Neural cell (in vitro differentiated cells): ENCODE measurements around the gene NCOR1. TPM values are rescaled to one million over a fixed set of nuclear protein-coding genes. Genes with fewer than 3 reads are reported as not detected.

Experiments
- H2AFZ ChIP-seq: fragments of 200-600, 300-800 bp; sonication (generic), shearing (Covaris generic); 2 replicates; pipeline ENCODE4 v1.6.0; 2014; ENCODE audit warnings: low read depth, mild to moderate bottlenecking, antibody characterized with exemption, low read length, moderate library complexity
- H3F3A ChIP-seq: fragments of 200-600 bp; shearing (Covaris generic); 2 replicates; pipeline ENCODE4 v1.6.1; 2016; ENCODE audit warnings: mild to moderate bottlenecking, moderate library complexity, mixed read lengths, antibody characterized with exemption, low read length; ENCODE audit not compliant: insufficient read depth, poor library complexity, severe bottlenecking
- H3K27ac ChIP-seq: fragments of 200-600, 300-800 bp; sonication (generic), shearing (Covaris generic); 2 replicates; pipeline ENCODE4 v1.5.1; 2014; ENCODE audit warnings: mild to moderate bottlenecking, low read length, moderate library complexity
- H3K27me3 ChIP-seq: fragments of 300-800, 200-600 bp; sonication (generic), shearing (Covaris generic); 2 replicates; pipeline ENCODE4 v1.6.0; 2014; ENCODE audit warnings: mild to moderate bottlenecking, low read depth, low read length, moderate library complexity; ENCODE audit not compliant: insufficient read depth
- H3K36me3 ChIP-seq: fragments of 300-800, 200-600 bp; sonication (generic), shearing (Covaris generic); 2 replicates; pipeline ENCODE4 v1.5.1; 2014; ENCODE audit warnings: mild to moderate bottlenecking, antibody characterized with exemption, low read length, moderate library complexity; ENCODE audit not compliant: insufficient read depth
- H3K4me2 ChIP-seq: fragments of 300-800, 200-600 bp; sonication (generic), shearing (Covaris generic); 2 replicates; pipeline ENCODE4 v1.6.0; 2014; ENCODE audit warnings: mild to moderate bottlenecking, low read length
- H3K4me3 ChIP-seq: fragments of 300-800, 200-600 bp; sonication (generic), shearing (Covaris generic); 2 replicates; pipeline ENCODE4 v1.5.1; 2014; ENCODE audit warnings: mild to moderate bottlenecking, low read length, moderate library complexity
- H3K79me2 ChIP-seq: fragments of 200-600 bp; shearing (Covaris generic); replicated peaks from 2 replicates; pipeline ENCODE4 v1.6.0; 2014; ENCODE audit warnings: mild to moderate bottlenecking, low read length, moderate library complexity; ENCODE audit not compliant: insufficient read depth
- H3K9ac ChIP-seq: fragments of 300-800, 200-600 bp; sonication (generic), shearing (Covaris generic); 2 replicates; pipeline ENCODE4 v1.6.1; 2016; ENCODE audit warnings: mild to moderate bottlenecking, low read length, mixed read lengths
- H3K9me2 ChIP-seq: fragments of 200-600 bp; shearing (Covaris generic); 2 replicates; pipeline ENCODE4 v1.6.1; 2016; ENCODE audit warnings: mild to moderate bottlenecking, low read length, mixed read lengths; ENCODE audit not compliant: insufficient read depth
- H3K9me3 ChIP-seq: fragments of 200-600, 300-800 bp; sonication (generic), shearing (Covaris generic); 2 replicates; pipeline ENCODE4 v1.6.1; 2016; ENCODE audit warnings: mild to moderate bottlenecking, mixed run types, low read length, moderate library complexity, mixed read lengths
- H4K20me1 ChIP-seq: fragments of 200-600 bp; shearing (Covaris generic); 2 replicates; pipeline ENCODE4 v1.6.1; 2016; ENCODE audit warnings: mild to moderate bottlenecking, mixed run types; ENCODE audit not compliant: insufficient read depth
- CTCF ChIP-seq: fragments of 450-650 bp; IDR thresholded peaks from 2 replicates; pipeline ENCODE4 v1.5.1; 2014; ENCODE audit warnings: antibody characterized with exemption, mild to moderate bottlenecking, moderate library complexity; ENCODE audit not compliant: poor library complexity, severe bottlenecking
- EP300 ChIP-seq: fragments of 450-650 bp; conservative IDR thresholded peaks from 2 replicates; pipeline ENCODE4 v1.6.1; 2014; ENCODE audit warnings: antibody characterized with exemption, mild to moderate bottlenecking, moderate library complexity; ENCODE audit not compliant: poor library complexity, severe bottlenecking
- EZH2 ChIP-seq: fragments of 200-600, 300-800 bp; shearing (Covaris generic), sonication (generic); IDR thresholded peaks from 2 replicates; pipeline ENCODE4 v1.6.1; 2014; ENCODE audit warnings: antibody characterized with exemption, low read length, borderline replicate concordance, mild to moderate bottlenecking; ENCODE audit not compliant: insufficient read depth, poor library complexity, severe bottlenecking
- MXI1 ChIP-seq: fragments of 450-650 bp; conservative IDR thresholded peaks from 2 replicates; pipeline ENCODE4 v1.6.1; 2014; ENCODE audit warnings: antibody characterized with exemption, mild to moderate bottlenecking; ENCODE audit not compliant: poor library complexity, severe bottlenecking
- POLR2AphosphoS5 ChIP-seq: IDR thresholded peaks from 2 replicates; pipeline ENCODE4 v1.6.1; 2012
- RAD21 ChIP-seq: fragments of 450-650 bp; conservative IDR thresholded peaks from 2 replicates; pipeline ENCODE4 v1.6.1; 2014; ENCODE audit warnings: antibody characterized with exemption, mild to moderate bottlenecking, moderate library complexity
- REST ChIP-seq: IDR thresholded peaks from 2 replicates; pipeline ENCODE4 v1.6.1; 2012; ENCODE audit warnings: borderline replicate concordance
- SMC3 ChIP-seq: fragments of 450-650 bp; conservative IDR thresholded peaks from 2 replicates; pipeline ENCODE4 v1.6.1; 2014; ENCODE audit warnings: antibody characterized with exemption, mild to moderate bottlenecking, moderate library complexity; ENCODE audit not compliant: poor library complexity
- TAF1 ChIP-seq: IDR thresholded peaks from 2 replicates; pipeline ENCODE4 v1.6.1; 2012; ENCODE audit warnings: low read depth
- polyA plus RNA-seq: library from polyadenylated mRNA; depleted of rRNA; stranded (reverse); fragments of >200 nt; gene quantifications from 2 replicates; pipeline ENCODE4 v1.2.3, GENCODE V29; 2014

NCOR1 gene
- polyA plus RNA-seq, 1 donor from 2014 or later, result 26.9 TPM

GRCh38 chr17:16100737-16101400, 114.5 kb downstream of the NCOR1 start:
- H2AFZ ChIP-seq, result no peak overlapping the region
- no peak overlapping the region for H3K27ac ChIP-seq
- H4K20me1 ChIP-seq, result no peaks in the 10 kb centered on the region
- no peak overlapping the region for H3K4me3 ChIP-seq
- no peaks in the 10 kb centered on the region for H3K9me2 ChIP-seq
- H3K9ac ChIP-seq, result no peak overlapping the region
- no peak overlapping the region for H3K4me2 ChIP-seq
- peaks cover 4% of the 10 kb centered on the region for H3K9me3 ChIP-seq
- peaks cover 16% of the 10 kb centered on the region for H3K36me3 ChIP-seq
- H3F3A ChIP-seq, result no peaks in the 10 kb centered on the region
- TF ChIP-seq EZH2 (no peak), SMC3 (no peak), CTCF (no peak), RAD21 (no peak), TAF1 (no peak), MXI1 (no peak), EP300 (no peak), REST (no peak), POLR2AphosphoS5 (no peak)
- no peaks in the 10 kb centered on the region for H3K79me2 ChIP-seq
- H3K27me3 ChIP-seq, result no peaks in the 10 kb centered on the region

GRCh38 chr17:16091773-16092172, 123.6 kb downstream of the NCOR1 start:
- no peak overlapping the region for H2AFZ ChIP-seq
- H3K9ac ChIP-seq, result no peak overlapping the region
- peaks cover 13% of the 10 kb centered on the region for H3K36me3 ChIP-seq
- no peaks in the 10 kb centered on the region for H3K9me2 ChIP-seq
- H3K9me3 ChIP-seq, result no peaks in the 10 kb centered on the region
- no peaks in the 10 kb centered on the region for H3F3A ChIP-seq
- H3K79me2 ChIP-seq, result no peaks in the 10 kb centered on the region
- H3K27me3 ChIP-seq, result no peaks in the 10 kb centered on the region
- no peak overlapping the region for H3K4me3 ChIP-seq
- H3K4me2 ChIP-seq, result no peak overlapping the region
- no peaks in the 10 kb centered on the region for H4K20me1 ChIP-seq
- H3K27ac ChIP-seq, result no peak overlapping the region
- TF ChIP-seq MXI1, result no peak
- no peak for TF ChIP-seq SMC3
- no peak for TF ChIP-seq CTCF
- TF ChIP-seq REST, result no peak
- TF ChIP-seq EP300, result no peak
- TF ChIP-seq RAD21, result no peak
- no peak for TF ChIP-seq POLR2AphosphoS5
- TF ChIP-seq EZH2, result no peak
- no peak for TF ChIP-seq TAF1
